HG02588 (cell line): ENCODE data around the gene LTBP3.
A peak's percentile ranks its signal among the peaks of the same experiment; 100 is the strongest.
"Not testable (repeated sequence)": the region's sequence is repeated elsewhere in the genome, so short reads cannot be mapped to it uniquely, and the experiment has no call there.

Experiments used
- ATAC-seq: cut with Tn5 transposase; IDR thresholded peaks from one replicate; pipeline ENCODE4 v1.9.1; 2021; ENCODE audit warnings: mild to moderate bottlenecking, moderate library complexity; ENCODE audit not compliant: unreplicated experiment

The LTBP3 gene

GRCh38 chr11:65538232-65538914, 19.8 kb downstream of the LTBP3 start:
- no peak for ATAC-seq

GRCh38 chr11:65537620-65538231, 20.4 kb downstream of the LTBP3 start:
- ATAC-seq, result no peak

GRCh38 chr11:65537296-65537597, 20.9 kb downstream of the LTBP3 start:
- no peak for ATAC-seq

- no peak for ATAC-seq
These were observed 21.5 kb downstream of the LTBP3 start for GRCh38 chr11:65536412-65537295.

GRCh38 chr11:65535102-65535501, 23.1 kb downstream of the LTBP3 start:
- ATAC-seq, result no peak

- no peak for ATAC-seq
These were observed 25.6 kb downstream of the LTBP3 start for GRCh38 chr11:65532388-65533064.

GRCh38 chr11:65530157-65530496, 28.0 kb downstream of the LTBP3 start:
- no peak for ATAC-seq

GRCh38 chr11:65529475-65530156, 28.5 kb downstream of the LTBP3 start:
- no peak for ATAC-seq

- no peak for ATAC-seq
These were observed 29.3 kb downstream of the LTBP3 start for GRCh38 chr11:65528819-65529350.

- ATAC-seq, result no peak
These were observed 31.4 kb downstream of the LTBP3 start for GRCh38 chr11:65526744-65527143.

GRCh38 chr11:65525546-65526480, 32.3 kb downstream of the LTBP3 start:
- ATAC-seq, result no peak

- peak; percentile 54 for ATAC-seq
These were observed 33.2 kb downstream of the LTBP3 start, which contains the start of gene SCYL1 for GRCh38 chr11:65524741-65525545. Gene SCYL1, plus strand, starts transcription at chr11:65525083. Its CDS starts 71 bp downstream, at chr11:65525154.

- no peak for ATAC-seq
These were observed 34.0 kb downstream of the LTBP3 start for GRCh38 chr11:65524014-65524740.

GRCh38 chr11:65523631-65523968, 34.6 kb downstream of the LTBP3 start:
- ATAC-seq, result not testable (repeated sequence)

- not testable (repeated sequence) for ATAC-seq
These were observed 35.2 kb downstream of the LTBP3 start for GRCh38 chr11:65522718-65523630.

- not testable (repeated sequence) for ATAC-seq
These were observed 36.2 kb downstream of the LTBP3 start for GRCh38 chr11:65521777-65522521.
